SHP77 (cell line): ENCODE measurements around the gene NHSL1.

Experiments
- DNase-seq, 2 experiments: peaks; one replicate each; lab custom pipeline; 2025; lab: John Stamatoyannopoulos, UW

NHSL1 gene

DNA sequence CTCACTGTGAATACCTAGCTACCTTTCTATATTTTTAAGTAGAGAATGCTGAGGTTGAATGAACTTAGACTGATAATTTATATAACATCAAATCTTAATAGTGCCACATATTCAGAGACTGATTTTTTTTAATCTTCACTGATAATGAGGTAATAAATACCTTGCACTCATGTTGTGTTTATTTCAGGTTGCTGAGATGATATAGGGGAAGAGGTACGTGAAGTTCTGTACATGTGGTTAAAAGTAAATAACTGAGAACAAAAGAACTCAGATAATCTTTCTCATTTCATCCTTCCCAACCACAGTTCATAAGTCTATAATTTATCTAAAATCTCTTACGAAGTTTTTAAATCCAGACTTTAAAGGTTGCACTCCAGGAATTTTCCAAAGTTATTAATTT is 6.4 kb downstream of the NHSL1 start:
- DNase-seq = no peak

DNA sequence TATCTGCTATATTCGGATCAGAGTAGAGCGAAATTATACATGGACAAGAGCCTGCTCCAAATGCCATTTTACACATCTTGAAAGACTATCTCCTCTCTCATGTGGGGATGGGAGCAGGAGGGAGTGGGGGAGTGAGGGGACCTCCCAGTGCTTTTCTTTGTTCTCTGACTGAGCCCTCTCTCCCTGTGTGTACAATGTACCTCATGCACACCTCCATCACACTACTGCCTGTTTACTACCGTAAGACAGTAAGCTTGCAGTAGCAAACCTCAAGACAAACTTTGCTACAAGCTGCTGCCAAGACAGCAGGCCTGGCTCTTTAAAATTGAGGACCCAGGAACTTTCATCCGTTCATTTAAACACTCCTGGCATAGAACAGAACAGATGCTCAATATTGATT is 7.2 kb downstream of the NHSL1 start:
- no peak for DNase-seq

DNA sequence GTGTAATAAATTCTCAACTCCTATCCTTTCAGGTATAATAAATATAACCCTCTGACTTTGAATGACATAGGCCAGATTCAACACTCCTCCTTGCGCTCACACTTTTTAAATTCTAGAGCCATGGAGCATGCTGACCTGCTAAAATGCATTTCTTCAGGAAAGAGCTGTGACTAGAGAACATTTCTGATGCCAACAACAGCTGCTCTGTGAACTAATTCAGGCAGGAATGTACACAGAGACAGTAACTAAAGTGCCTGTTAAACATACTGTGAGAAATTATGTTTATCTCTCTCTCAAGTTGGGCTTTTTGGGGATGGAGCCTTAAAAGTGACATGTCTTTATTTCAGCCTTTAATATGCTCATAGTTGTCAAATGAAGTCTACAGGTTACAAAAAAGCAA is 8.3 kb downstream of the NHSL1 start:
- DNase-seq = no peak

GRCh38 chr6:138489846-138490245 is 9.4 kb downstream of the NHSL1 start:
- no peak for DNase-seq

DNA sequence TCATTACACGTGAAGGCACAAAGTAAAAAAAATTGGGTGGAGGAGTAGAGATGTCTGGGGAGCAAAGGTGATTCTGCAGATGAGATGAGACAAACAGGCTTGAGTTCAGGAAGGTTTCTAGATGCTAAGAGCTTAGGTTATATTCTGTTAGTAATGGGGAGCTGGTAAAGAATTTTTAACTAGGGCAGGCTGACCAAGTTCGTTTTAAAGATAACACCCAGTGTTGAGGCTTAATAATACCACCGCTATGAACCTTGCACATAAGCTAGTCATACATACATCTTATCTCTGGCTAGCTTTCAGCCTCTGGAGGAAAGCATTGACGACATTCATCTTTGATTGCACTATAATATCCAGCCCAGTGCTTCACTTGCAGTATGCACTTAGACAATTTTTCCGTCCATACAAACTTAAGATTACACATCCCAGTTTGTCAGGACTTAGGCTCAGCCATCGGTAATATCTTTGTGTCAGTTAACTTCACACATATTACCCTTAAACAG is 12.1 kb downstream of the NHSL1 start:
- DNase-seq = no peak

- no peak for DNase-seq
Observed at GRCh38 chr6:138486249-138487101, 12.8 kb downstream of the NHSL1 start.

GRCh38 chr6:138485586-138486248 is 13.6 kb downstream of the NHSL1 start:
- no peak for DNase-seq

GRCh38 chr6:138485005-138485545 is 14.2 kb downstream of the NHSL1 start:
- no peak for DNase-seq

GRCh38 chr6:138484018-138484731 is 15.1 kb downstream of the NHSL1 start:
- no peak for DNase-seq

DNA sequence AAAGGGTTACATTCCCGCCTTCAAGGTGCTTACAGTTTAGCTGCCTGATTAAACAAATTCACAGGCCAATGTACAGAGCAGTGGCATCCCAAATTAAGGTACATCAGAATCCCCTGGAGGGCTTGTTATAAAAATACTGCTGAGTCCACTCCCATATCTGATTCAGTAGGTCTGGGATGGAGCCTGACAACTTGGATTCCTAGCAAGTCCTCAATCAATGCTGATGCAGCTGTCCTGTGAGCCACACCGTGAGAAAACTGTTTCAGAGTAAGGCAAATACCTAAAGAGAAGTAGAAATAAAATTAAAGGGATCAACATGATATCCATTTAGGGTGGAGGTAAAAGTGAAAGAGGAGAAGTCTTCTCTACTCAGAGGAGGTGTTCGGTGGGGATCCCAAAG is 16.5 kb downstream of the NHSL1 start:
- no peak for DNase-seq

DNA sequence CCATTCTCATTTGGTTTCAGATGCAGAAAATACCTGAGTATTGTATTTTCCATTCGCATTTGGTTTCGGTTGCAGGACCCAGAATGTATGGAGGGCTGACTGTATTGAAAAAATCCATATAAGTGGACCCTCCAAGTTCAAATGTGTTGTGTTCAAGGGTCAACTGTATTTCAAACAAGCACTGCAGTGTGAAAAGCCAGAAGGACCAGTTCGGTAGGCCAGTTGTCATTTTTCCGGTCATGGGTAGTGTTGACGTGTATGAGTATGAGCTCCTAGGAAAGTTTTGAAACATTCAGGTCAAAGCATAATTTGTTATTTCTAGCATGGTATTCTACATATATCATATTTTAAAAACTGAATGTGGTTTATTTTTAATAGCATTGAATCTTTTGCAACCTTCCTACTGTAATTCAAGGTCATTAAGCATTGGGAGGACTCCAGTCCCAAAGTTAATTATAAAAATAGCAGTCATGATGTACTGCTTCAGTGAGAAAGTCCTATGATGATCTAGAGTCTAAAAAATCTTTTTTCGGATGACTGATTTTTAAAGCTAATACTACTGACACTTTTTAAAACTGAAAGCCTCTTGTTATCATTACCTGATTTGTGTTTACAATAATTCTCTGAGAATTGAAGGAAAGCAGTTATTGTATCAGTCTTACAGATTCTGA is 18.9 kb downstream of the NHSL1 start:
- no peak for DNase-seq

GRCh38 chr6:138477913-138478539 is 21.3 kb downstream of the NHSL1 start:
- no peak for DNase-seq

DNA sequence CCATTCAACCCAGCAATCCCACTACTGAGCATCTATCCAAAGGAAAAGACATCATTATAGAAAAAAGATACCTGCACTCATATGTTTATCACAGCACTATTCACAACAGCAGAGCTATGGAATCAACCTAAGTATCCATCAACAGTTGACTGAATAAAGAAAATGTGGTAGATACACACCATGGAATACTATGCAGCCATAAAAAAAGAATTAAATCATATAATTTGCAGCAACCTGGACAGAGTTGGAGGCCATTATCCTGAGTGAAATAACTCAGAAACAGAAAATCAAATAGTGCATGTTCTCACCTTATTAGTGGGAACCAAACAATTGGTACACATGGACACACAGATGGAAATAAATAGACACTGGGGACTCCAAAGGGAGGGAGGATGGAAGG is 23.2 kb downstream of the NHSL1 start:
- DNase-seq = no peak

GRCh38 chr6:138473144-138473543 is 26.1 kb downstream of the NHSL1 start:
- no peak for DNase-seq

DNA sequence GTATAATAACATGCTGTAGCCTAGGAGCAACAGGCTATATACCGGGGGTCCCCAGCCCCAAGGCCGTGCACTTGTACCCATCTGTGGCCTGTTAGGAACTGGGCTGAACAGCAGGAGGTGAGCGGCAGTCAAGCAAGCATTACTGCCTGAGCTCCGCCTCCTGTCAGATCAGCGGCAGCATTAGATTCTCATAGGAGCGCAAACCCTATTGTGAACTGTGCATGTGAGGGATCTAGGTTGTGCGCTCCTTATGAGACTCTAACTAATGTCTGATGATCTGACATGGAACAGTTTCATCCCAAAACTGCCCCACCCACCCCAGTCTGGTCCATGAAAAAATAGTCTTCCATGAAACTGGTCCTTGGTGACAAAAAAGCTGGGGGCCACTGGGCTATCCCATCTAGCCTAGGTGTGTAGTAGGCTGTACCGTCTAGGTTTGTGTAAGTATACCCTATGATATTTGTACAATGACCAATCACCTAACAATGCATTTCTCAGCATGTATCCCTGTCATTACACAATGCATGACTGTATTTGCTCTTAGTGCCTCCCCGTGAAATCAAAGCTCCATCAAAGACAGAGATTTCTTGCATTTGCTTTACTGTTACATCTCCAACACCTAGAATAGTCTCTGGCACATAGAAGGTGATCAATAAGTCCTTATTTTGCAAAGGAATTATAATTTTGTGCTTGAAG is 30.8 kb downstream of the NHSL1 start:
- no peak for DNase-seq

DNA sequence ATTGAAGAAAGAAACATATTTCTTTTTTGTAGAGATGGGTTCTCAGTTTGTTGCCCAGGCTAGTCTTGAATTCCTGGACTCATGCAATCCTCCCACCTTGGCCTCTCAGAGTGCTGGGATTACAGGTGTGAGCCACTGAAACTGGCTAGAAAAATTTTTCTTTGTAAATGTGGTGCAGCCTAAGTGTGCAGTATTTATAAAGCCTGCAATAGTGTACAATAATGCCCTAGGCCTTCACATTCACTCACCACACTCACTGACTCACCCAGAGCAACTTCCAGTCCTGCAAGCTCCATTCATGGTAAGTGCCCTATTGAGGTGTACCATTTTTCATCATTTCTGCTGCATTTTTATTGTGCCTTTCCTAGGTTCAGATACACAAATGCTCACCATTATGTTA is 31.4 kb downstream of the NHSL1 start:
- DNase-seq = no peak

DNA sequence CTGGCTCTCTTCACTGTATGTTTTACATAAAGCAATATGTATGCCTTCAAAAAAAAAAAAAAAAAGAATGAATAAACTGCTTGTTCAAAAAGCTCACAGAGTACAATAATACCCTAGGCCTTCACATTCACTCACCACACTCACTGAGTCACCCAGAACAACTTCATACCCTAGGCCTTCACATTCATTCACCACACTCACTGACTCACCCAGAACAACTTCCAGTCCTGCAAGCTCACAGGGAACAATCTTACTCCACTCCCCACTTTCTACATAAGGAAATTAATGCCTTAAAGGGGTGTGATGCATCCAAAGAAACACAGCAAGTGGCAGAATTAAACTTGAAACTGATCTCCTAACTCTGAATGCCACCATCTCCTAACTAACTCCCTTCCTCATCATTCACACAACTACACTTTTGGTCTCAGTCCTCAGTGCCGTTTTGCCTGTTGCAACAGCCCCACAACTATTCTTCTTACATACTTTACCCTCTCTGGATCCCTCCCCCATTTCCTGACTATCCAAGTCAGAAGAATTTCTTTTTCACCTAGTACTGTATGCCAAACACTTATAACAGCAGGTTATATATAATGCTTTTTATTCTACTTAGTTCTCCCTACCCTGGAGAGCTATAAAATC is 34.2 kb downstream of the NHSL1 start:
- DNase-seq = no peak

- DNase-seq = no peak
Observed at GRCh38 chr6:138464085-138464484, 35.2 kb downstream of the NHSL1 start.

GRCh38 chr6:138461647-138462046 is 37.6 kb downstream of the NHSL1 start:
- DNase-seq = no peak

DNA sequence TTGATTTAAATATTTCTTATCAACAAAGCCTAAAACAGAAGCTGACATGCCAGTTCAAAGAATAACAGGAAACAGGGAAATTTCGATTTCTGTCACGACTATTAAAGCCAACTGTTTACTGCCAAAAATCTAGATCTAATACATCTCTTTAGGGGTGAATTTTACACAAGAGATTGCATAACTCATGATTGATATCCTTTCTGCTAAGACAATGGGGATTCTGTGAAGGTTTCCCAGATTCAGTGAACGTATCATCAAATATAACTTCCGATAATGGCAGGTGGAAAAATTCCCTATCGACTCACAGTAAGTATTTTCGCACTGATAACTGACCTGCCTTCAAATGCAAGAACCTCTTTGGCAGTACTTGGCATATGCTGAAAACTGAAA is 42.9 kb downstream of the NHSL1 start:
- no peak for DNase-seq
